ENCODE data around the gene AP4M1.

The AP4M1 gene

DNA sequence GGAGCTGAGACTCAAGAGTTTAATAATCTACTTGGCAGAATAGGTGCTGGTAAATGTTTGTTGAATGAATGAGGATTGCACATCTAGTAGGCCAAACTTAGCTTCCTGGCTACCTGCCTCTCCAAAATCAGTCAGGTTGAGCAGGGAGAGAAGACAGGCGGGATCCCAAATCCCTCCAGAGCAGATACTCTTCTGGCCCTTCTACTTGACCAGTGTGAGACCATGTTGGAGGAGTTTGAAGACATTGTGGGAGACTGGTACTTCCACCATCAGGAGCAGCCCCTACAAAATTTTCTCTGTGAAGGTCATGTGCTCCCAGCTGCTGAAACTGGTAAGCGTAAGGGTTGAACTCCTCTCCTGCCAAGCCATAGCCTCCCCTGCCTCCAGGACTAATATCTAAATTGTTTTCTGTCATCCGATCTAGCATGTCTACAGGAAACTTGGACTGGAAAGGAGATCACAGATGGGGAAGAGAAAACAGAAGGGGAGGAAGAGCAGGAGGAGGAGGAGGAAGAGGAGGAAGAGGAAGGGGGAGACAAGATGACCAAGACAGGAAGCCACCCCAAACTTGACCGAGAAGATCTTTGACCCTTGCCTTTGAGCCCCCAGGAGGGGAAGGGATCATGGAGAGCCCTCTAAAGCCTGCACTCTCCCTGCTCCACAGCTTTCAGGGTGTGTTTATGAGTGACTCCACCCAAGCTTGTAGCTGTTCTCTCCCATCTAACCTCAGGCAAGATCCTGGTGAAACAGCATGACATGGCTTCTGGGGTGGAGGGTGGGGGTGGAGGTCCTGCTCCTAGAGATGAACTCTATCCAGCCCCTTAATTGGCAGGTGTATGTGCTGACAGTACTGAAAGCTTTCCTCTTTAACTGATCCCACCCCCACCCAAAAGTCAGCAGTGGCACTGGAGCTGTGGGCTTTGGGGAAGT lies 23.1 kb downstream of the AP4M1 start (continued):
- TF ChIP-seq, protein P1, sequence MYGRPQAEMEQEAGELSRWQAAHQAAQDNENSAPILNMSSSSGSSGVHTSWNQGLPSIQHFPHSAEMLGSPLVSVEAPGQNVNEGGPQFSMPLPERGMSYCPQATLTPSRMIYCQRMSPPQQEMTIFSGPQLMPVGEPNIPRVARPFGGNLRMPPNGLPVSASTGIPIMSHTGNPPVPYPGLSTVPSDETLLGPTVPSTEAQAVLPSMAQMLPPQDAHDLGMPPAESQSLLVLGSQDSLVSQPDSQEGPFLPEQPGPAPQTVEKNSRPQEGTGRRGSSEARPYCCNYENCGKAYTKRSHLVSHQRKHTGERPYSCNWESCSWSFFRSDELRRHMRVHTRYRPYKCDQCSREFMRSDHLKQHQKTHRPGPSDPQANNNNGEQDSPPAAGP (tag by site-specific recombination; IDR thresholded peaks at IDR 0.05), result peak; percentile 69
- TF ChIP-seq ZNF701 (tag by site-specific recombination; IDR thresholded peaks at IDR 0.05) (no peak), GLIS2 (tag by site-specific recombination; IDR thresholded peaks at IDR 0.05) (no peak), ZNF571 (tag by site-specific recombination; IDR thresholded peaks at IDR 0.05) (no peak), ZNF596 (tag by site-specific recombination; IDR thresholded peaks at IDR 0.05) (no peak), ZBTB17 (tag by site-specific recombination; IDR thresholded peaks at IDR 0.05) (0 out of 2 replicates have a peak, but pooled peaks have one; percentile 46), ZNF555 (tag by site-specific recombination; conservative IDR thresholded peaks at IDR 0.05) (no peak), KLF9 (tag by site-specific recombination; IDR thresholded peaks at IDR 0.05; ENCODE audit: low read depth) (no peak), ZNF366 (tag by site-specific recombination; conservative IDR thresholded peaks at IDR 0.05) (no peak)

- Histone ChIP-seq H3K27ac (ENCODE audit: extremely low read depth, low read depth, low read length) (peak overlapping the region; percentile 98), H3K9me3 (ENCODE audit: control insufficient read depth, insufficient read depth, low read depth, low read length) (no peaks in the 10 kb centered on the region), H3K4me3 (ENCODE audit: low read depth, low read length) (peak overlapping the region; percentile 79), H3K4me1 (ENCODE audit: control insufficient read depth, insufficient read depth, low read length) (no peaks in the 10 kb centered on the region; the same call in 1 of the 2 replicates), H3K36me3 (ENCODE audit: control insufficient read depth in 2 of 2, insufficient read depth in 1 of 2, low read length in 2 of 2) (peaks cover 0 to 13% of the 10 kb centered on the region in 2 experiments; a peak in 2 of 3 replicates)
- CTCF ChIA-PET, result interaction anchor here (0.6 to 0.9 kb wide), 3 partner anchors 64 to 169 kb away, joined by 3 to 5 read pairs (median 3); no protein-coding TSS in a partner anchor
- POLR2A ChIA-PET, result interaction anchor here (0.7 to 8.4 kb wide), 13 partner anchors 12 to 304 kb away, joined by 3 to 81 read pairs (median 4); partner anchors contain the start of genes AP4M1, GPC2, LAMTOR4 and MCM7
- TF ChIP-seq ZSCAN23 (tag by site-specific recombination; IDR thresholded peaks at IDR 0.05), result no peak
- TF ChIP-seq ZNF133 (tag by site-specific recombination; IDR thresholded peaks at IDR 0.05), result no peak
- TF ChIP-seq ZNF266 (tag by site-specific recombination; IDR thresholded peaks at IDR 0.05; ENCODE audit: low read depth), result no peak
- TF ChIP-seq ZNF354C (tag by site-specific recombination; IDR thresholded peaks at IDR 0.05; ENCODE audit: borderline replicate concordance, low read depth), result no peak
- no peak for TF ChIP-seq ZNF549 (tag by site-specific recombination; IDR thresholded peaks at IDR 0.05)
- no peak; the same call in 1 of the 2 replicates for TF ChIP-seq ZNF239 (tag by site-specific recombination; IDR thresholded peaks at IDR 0.05)
- TF ChIP-seq OSR2 (tag by site-specific recombination; IDR thresholded peaks at IDR 0.05), result no peak
- no peak for TF ChIP-seq ZNF670 (tag by site-specific recombination; IDR thresholded peaks at IDR 0.05; ENCODE audit: low read depth)
- TF ChIP-seq ZNF654 (tag by site-specific recombination; IDR thresholded peaks at IDR 0.05; ENCODE audit: low read depth), result no peak
- TF ChIP-seq, protein P2, sequence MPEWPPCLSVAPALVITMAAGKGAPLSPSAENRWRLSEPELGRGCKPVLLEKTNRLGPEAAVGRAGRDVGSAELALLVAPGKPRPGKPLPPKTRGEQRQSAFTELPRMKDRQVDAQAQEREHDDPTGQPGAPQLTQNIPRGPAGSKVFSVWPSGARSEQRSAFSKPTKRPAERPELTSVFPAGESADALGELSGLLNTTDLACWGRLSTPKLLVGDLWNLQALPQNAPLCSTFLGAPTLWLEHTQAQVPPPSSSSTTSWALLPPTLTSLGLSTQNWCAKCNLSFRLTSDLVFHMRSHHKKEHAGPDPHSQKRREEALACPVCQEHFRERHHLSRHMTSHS (tag by site-specific recombination; IDR thresholded peaks at IDR 0.05), result no peak
- TF ChIP-seq ZNF707 (tag by site-specific recombination; IDR thresholded peaks at IDR 0.05), result no peak
- no peak for TF ChIP-seq ZNF24 (tag by site-specific recombination; IDR thresholded peaks at IDR 0.05)
- peak; percentile 70; the same call in 1 of the 2 replicates for TF ChIP-seq GLI4 (tag by site-specific recombination; IDR thresholded peaks at IDR 0.05)
- no peak for TF ChIP-seq ZNF292 (tag by site-specific recombination; IDR thresholded peaks at IDR 0.05; ENCODE audit: borderline replicate concordance, low read depth)
- no peak for TF ChIP-seq ZNF518A (tag by site-specific recombination; conservative IDR thresholded peaks at IDR 0.05; ENCODE audit: low read depth)
- no peak for TF ChIP-seq ZNF473 (tag by site-specific recombination; IDR thresholded peaks at IDR 0.05)
- TF ChIP-seq ZFP69B (tag by site-specific recombination; IDR thresholded peaks at IDR 0.05), result peak; percentile 10; the same call in 1 of the 2 replicates
- TF ChIP-seq ZNF366 (tag by site-specific recombination; conservative IDR thresholded peaks at IDR 0.05), result no peak
- TF ChIP-seq ZNF394 (tag by site-specific recombination; IDR thresholded peaks at IDR 0.05; ENCODE audit: borderline replicate concordance), result peak; percentile 83
- TF ChIP-seq YY2 (tag by site-specific recombination; IDR thresholded peaks at IDR 0.05), result no peak
- no peak for TF ChIP-seq ZNF660 (tag by site-specific recombination; IDR thresholded peaks at IDR 0.05)
Measured at GRCh38 chr7:100126239-100126930, 24.9 kb downstream of the AP4M1 start.
